ENCODE results near the gene CNOT6. TPM values are rescaled to one million over a fixed set of nuclear protein-coding genes. Genes with fewer than 3 reads are reported as not detected.

Gene CNOT6
- total RNA-seq, 1 experiment from 2014 or later = 73.1 TPM

DNA sequence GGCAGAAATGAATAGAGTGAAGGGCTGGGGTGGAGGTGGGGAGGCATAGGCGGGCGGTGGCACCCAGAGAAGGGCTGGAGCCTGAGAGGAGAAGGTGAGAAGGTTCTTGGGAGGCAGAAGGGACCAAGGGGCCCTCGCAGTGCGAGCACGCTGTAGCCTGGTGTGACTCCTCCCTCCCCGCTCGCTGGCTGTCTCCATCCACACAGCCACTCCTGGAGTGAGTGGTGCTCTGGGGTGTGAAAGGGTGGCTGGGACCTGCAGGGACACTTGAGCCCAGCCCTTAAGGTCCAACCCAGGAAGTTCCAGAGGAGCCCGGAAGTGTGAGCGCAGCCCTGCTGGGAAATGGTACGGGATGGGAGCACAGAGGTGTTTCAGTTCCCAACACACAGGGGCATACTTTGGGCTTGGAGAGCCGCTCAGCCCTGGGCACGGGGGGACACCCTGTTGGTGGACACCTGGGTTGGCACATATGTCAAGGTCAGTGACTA, 106.4 kb downstream of the CNOT6 start:
- Mint-ChIP-seq H3K4me3 (ENCODE audit: unreplicated experiment) (no peak overlapping the region), H3K27ac (ENCODE audit: low read depth, unreplicated experiment) (no peak overlapping the region), H3K27me3 (ENCODE audit: insufficient read depth, unreplicated experiment) (peaks cover 16% of the 10 kb centered on the region), H3K4me1 (ENCODE audit: insufficient read depth, unreplicated experiment) (no peaks in the 10 kb centered on the region), H3K36me3 (ENCODE audit: insufficient read depth, unreplicated experiment) (no peaks in the 10 kb centered on the region), H3K9me3 (ENCODE audit: unreplicated experiment) (no peaks in the 10 kb centered on the region)
- CTCF ChIA-PET = interaction anchor here (0.7 to 1.2 kb wide), 3 partner anchors 133 to 307 kb away, joined by 3 to 4 read pairs (median 4); no protein-coding TSS in a partner anchor
- no TSS peak for BruUV-seq (replicated peaks)
- intact Hi-C loops (cut with micrococcal nuclease) = no loop called here
- POLR2A ChIA-PET = no interaction called here
- DNase-seq (ENCODE audit: unreplicated experiment) = no peak
- TF ChIP-seq, protein P1, sequence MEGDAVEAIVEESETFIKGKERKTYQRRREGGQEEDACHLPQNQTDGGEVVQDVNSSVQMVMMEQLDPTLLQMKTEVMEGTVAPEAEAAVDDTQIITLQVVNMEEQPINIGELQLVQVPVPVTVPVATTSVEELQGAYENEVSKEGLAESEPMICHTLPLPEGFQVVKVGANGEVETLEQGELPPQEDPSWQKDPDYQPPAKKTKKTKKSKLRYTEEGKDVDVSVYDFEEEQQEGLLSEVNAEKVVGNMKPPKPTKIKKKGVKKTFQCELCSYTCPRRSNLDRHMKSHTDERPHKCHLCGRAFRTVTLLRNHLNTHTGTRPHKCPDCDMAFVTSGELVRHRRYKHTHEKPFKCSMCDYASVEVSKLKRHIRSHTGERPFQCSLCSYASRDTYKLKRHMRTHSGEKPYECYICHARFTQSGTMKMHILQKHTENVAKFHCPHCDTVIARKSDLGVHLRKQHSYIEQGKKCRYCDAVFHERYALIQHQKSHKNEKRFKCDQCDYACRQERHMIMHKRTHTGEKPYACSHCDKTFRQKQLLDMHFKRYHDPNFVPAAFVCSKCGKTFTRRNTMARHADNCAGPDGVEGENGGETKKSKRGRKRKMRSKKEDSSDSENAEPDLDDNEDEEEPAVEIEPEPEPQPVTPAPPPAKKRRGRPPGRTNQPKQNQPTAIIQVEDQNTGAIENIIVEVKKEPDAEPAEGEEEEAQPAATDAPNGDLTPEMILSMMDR (IDR thresholded peaks at IDR 0.05; ENCODE audit: unreplicated experiment) = no peak

- Mint-ChIP-seq H3K9me3 (ENCODE audit: unreplicated experiment) (no peaks in the 10 kb centered on the region), H3K36me3 (ENCODE audit: insufficient read depth, unreplicated experiment) (no peaks in the 10 kb centered on the region), H3K27me3 (ENCODE audit: insufficient read depth, unreplicated experiment) (peaks cover 16% of the 10 kb centered on the region), H3K4me1 (ENCODE audit: insufficient read depth, unreplicated experiment) (peaks cover 8% of the 10 kb centered on the region), H3K27ac (ENCODE audit: low read depth, unreplicated experiment) (no peak overlapping the region), H3K4me3 (ENCODE audit: unreplicated experiment) (no peak overlapping the region)
- BruUV-seq (replicated peaks) = no TSS peak
- ChIA-PET POLR2A (interaction anchor here (0.7 kb wide), 1 partner anchor 482 kb away, joined by 3 read pairs; no protein-coding TSS in a partner anchor), CTCF (interaction anchor here (0.6 to 1.2 kb wide), 3 partner anchors 11 to 475 kb away, joined by 3 to 4 read pairs (median 4); no protein-coding TSS in a partner anchor)
- DNase-seq (ENCODE audit: unreplicated experiment) = no peak
- TF ChIP-seq, protein P1 (IDR thresholded peaks at IDR 0.05; ENCODE audit: unreplicated experiment) = no peak
- intact Hi-C loops (cut with micrococcal nuclease) = no loop called here
Measured at GRCh38 chr5:180601591-180602480, 107.7 kb downstream of the CNOT6 start.

GRCh38 chr5:180602481-180603075, 108.4 kb downstream of the CNOT6 start:
- H3K27ac Mint-ChIP-seq (ENCODE audit: low read depth, unreplicated experiment) = no peak overlapping the region
- no peaks in the 10 kb centered on the region for H3K9me3 Mint-ChIP-seq (ENCODE audit: unreplicated experiment)
- CTCF ChIA-PET = interaction anchor here (0.6 to 1.4 kb wide), 4 partner anchors 12 to 476 kb away, joined by 3 to 4 read pairs (median 3); partner anchors contain the start of gene SCGB3A1
- no peaks in the 10 kb centered on the region for H3K36me3 Mint-ChIP-seq (ENCODE audit: insufficient read depth, unreplicated experiment)
- TF ChIP-seq, protein P1 (IDR thresholded peaks at IDR 0.05; ENCODE audit: unreplicated experiment) = no peak
- no TSS peak for BruUV-seq (replicated peaks)
- no peak overlapping the region for H3K4me3 Mint-ChIP-seq (ENCODE audit: unreplicated experiment)
- no peak for DNase-seq (ENCODE audit: unreplicated experiment)
- POLR2A ChIA-PET = no interaction called here
- intact Hi-C loops (cut with micrococcal nuclease) = no loop called here
- H3K4me1 Mint-ChIP-seq (ENCODE audit: insufficient read depth, unreplicated experiment) = peaks cover 8% of the 10 kb centered on the region
- H3K27me3 Mint-ChIP-seq (ENCODE audit: insufficient read depth, unreplicated experiment) = peaks cover 16% of the 10 kb centered on the region

GRCh38 chr5:180603076-180603594, 109.0 kb downstream of the CNOT6 start:
- no peak overlapping the region for H3K4me3 Mint-ChIP-seq (ENCODE audit: unreplicated experiment)

More at GRCh38 chr5:180603076-180603594, 109.0 kb downstream of the CNOT6 start:
- Mint-ChIP-seq H3K27me3 (ENCODE audit: insufficient read depth, unreplicated experiment) (peaks cover 16% of the 10 kb centered on the region), H3K27ac (ENCODE audit: low read depth, unreplicated experiment) (no peak overlapping the region), H3K36me3 (ENCODE audit: insufficient read depth, unreplicated experiment) (no peaks in the 10 kb centered on the region), H3K4me1 (ENCODE audit: insufficient read depth, unreplicated experiment) (peaks cover 13% of the 10 kb centered on the region), H3K9me3 (ENCODE audit: unreplicated experiment) (no peaks in the 10 kb centered on the region)
- TF ChIP-seq, protein P1 (IDR thresholded peaks at IDR 0.05; ENCODE audit: unreplicated experiment) = no peak
- BruUV-seq (replicated peaks) = no TSS peak
- no peak for DNase-seq (ENCODE audit: unreplicated experiment)
- CTCF ChIA-PET = interaction anchor here (0.6 to 1.4 kb wide), 4 partner anchors 12 to 309 kb away, joined by 3 to 4 read pairs (median 4); partner anchors contain the start of gene SCGB3A1
- intact Hi-C loops (cut with micrococcal nuclease) = no loop called here
- POLR2A ChIA-PET = no interaction called here
